Ishikawa (cell line): ENCODE results near the gene HOXB9.

Experiments
- CEBPB ChIP-seq: IDR thresholded peaks from 2 replicates; pipeline ENCODE4 v1.6.1; 2012
- CREB1 ChIP-seq: IDR thresholded peaks from 2 replicates; pipeline ENCODE4 v1.6.1; 2012; ENCODE audit warnings: low read depth
- EGR1 ChIP-seq: IDR thresholded peaks from 2 replicates; pipeline ENCODE4 v1.6.1; 2012
- FOXM1 ChIP-seq: IDR thresholded peaks from 2 replicates; pipeline ENCODE4 v1.6.1; 2012; ENCODE audit warnings: low read depth, borderline replicate concordance
- NFIC ChIP-seq: IDR thresholded peaks from 2 replicates; pipeline ENCODE4 v1.6.1; 2012
- RAD21 ChIP-seq: IDR thresholded peaks from 2 replicates; pipeline ENCODE4 v1.6.1; 2012; ENCODE audit warnings: low read depth
- TAF1 ChIP-seq: IDR thresholded peaks from 2 replicates; pipeline ENCODE4 v1.6.1; 2012; ENCODE audit warnings: low read depth, mild to moderate bottlenecking
- TCF12 ChIP-seq: IDR thresholded peaks from 2 replicates; pipeline ENCODE4 v1.6.1; 2012; ENCODE audit warnings: low read depth
- TEAD4 ChIP-seq: IDR thresholded peaks from 2 replicates; pipeline ENCODE4 v1.6.1; 2012
- YY1 ChIP-seq: IDR thresholded peaks from 2 replicates; pipeline ENCODE4 v1.6.1; 2012; ENCODE audit warnings: low read depth
- ZBTB7A ChIP-seq: IDR thresholded peaks from 2 replicates; pipeline ENCODE4 v1.6.1; 2012; ENCODE audit warnings: low read depth
- TF ChIP-seq, protein P1 (sequence below): IDR thresholded peaks from 2 replicates; pipeline ENCODE4 v1.6.1; 2012; ENCODE audit warnings: low read depth, mild to moderate bottlenecking
- TF ChIP-seq, protein P2 (sequence below): IDR thresholded peaks from 2 replicates; pipeline ENCODE4 v1.6.1; 2012

The HOXB9 gene

DNA sequence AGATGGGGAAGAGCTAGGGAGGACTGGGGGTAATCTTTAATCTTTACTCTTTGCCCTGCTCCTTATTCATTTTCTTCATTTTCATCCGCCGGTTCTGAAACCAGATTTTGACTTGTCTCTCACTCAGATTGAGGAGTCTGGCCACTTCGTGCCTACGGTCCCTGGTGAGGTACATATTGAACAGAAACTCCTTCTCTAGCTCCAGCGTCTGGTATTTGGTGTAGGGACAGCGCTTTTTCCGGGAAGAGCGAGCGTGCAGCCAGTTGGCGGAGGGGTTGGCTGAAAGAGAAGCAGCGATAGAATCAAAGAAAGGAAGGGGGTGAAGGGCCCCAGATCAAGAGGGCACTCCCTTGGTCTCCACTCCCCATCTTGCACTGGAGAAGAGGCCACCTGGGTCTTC, 3.3 kb downstream of the HOXB9 start:
- TF ChIP-seq EGR1 = no peak
- no peak for TF ChIP-seq TCF12
- no peak for TF ChIP-seq YY1
- no peak for TF ChIP-seq TAF1
- no peak for TF ChIP-seq RAD21
- TF ChIP-seq, protein P1, sequence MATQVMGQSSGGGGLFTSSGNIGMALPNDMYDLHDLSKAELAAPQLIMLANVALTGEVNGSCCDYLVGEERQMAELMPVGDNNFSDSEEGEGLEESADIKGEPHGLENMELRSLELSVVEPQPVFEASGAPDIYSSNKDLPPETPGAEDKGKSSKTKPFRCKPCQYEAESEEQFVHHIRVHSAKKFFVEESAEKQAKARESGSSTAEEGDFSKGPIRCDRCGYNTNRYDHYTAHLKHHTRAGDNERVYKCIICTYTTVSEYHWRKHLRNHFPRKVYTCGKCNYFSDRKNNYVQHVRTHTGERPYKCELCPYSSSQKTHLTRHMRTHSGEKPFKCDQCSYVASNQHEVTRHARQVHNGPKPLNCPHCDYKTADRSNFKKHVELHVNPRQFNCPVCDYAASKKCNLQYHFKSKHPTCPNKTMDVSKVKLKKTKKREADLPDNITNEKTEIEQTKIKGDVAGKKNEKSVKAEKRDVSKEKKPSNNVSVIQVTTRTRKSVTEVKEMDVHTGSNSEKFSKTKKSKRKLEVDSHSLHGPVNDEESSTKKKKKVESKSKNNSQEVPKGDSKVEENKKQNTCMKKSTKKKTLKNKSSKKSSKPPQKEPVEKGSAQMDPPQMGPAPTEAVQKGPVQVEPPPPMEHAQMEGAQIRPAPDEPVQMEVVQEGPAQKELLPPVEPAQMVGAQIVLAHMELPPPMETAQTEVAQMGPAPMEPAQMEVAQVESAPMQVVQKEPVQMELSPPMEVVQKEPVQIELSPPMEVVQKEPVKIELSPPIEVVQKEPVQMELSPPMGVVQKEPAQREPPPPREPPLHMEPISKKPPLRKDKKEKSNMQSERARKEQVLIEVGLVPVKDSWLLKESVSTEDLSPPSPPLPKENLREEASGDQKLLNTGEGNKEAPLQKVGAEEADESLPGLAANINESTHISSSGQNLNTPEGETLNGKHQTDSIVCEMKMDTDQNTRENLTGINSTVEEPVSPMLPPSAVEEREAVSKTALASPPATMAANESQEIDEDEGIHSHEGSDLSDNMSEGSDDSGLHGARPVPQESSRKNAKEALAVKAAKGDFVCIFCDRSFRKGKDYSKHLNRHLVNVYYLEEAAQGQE = no peak
- TF ChIP-seq NFIC = no peak
- no peak for TF ChIP-seq CREB1

DNA sequence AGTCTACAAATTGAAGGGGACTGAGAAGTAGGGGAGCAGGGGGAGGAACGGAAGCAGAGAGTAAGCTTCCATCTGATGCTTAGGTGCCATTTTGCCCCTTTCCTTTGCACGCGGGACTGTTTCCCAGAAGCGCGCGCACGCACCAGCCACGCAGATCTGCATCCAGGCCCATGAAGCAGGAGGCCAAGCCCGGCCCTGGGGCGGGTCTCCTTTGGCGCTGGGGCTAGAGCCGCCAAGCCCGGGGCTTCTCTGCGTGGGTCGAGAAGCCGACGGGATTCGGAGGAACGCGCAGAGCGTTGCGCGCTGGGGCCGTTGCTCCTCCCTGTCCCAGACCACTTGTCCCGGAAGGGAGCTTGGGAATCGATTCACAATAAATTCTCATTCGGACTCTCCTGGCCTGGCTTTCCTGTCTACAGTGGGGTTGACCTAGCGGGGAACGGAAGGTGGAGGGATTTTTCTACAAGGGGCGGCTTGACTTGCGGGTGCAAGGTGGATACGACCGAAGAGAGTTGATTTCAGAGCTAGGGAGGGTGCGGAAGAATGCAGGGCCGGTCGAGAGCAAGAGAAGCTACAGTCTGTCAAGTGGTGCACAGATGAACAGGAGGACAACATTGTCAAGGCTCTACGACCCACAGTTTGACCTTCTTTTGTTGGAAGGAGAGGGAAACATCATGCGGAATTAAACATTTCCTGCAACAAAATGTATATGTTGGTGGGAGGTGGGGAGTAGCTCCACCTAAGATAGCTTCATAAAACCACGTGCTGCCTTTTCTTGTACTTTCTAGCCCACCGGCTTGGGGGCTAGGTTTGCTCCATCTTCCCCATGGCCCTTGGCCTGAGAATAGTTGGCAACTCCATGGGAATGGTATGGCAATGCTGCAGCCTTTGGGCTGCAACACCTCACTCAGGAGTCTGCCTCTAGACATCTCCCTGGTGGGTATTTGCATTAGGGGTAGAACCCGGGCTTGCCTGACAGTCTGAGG, 4.5 kb downstream of the HOXB9 start:
- TF ChIP-seq TEAD4 (no peak), TAF1 (no peak), EGR1 (no peak)

DNA sequence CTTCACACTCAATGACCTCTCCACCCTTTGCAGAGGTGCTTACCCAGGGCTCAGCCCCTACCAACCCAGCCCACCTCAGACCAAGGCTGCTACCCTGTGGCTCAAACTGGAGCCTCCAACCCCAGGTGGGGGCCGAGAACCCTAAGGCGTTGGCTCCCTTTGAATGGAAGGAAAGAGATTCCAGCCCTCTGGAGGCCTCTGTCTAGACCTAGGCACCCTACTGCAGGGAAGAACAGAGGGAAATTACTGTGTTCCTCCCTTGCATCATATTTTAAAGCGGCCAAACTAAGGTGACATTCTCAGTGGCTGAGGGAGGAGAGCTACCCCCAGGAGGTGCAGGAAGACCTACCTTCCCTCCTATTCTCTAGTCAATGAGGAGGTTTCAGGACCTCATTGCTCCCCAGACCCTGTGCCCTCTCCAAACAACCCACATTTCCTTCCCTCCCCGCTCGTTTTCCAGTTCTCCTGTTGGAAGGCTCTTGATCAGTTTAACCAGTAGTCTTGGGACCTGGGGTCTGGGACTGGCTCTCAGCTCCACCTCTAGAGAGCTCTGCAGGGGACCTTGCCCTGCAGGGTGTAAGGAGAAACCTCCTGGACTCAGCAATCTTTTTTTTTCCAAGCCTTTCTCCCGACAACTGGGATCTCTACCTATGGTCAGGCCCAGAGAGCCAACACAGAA, 5.6 kb downstream of the HOXB9 start:
- TF ChIP-seq ZBTB7A (no peak), NFIC (no peak), CEBPB (no peak), TCF12 (no peak), FOXM1 (no peak), RAD21 (no peak), CREB1 (no peak)
- TF ChIP-seq, protein P2, sequence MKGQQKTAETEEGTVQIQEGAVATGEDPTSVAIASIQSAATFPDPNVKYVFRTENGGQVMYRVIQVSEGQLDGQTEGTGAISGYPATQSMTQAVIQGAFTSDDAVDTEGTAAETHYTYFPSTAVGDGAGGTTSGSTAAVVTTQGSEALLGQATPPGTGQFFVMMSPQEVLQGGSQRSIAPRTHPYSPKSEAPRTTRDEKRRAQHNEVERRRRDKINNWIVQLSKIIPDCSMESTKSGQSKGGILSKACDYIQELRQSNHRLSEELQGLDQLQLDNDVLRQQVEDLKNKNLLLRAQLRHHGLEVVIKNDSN = no peak
- TF ChIP-seq, protein P1 = no peak

DNA sequence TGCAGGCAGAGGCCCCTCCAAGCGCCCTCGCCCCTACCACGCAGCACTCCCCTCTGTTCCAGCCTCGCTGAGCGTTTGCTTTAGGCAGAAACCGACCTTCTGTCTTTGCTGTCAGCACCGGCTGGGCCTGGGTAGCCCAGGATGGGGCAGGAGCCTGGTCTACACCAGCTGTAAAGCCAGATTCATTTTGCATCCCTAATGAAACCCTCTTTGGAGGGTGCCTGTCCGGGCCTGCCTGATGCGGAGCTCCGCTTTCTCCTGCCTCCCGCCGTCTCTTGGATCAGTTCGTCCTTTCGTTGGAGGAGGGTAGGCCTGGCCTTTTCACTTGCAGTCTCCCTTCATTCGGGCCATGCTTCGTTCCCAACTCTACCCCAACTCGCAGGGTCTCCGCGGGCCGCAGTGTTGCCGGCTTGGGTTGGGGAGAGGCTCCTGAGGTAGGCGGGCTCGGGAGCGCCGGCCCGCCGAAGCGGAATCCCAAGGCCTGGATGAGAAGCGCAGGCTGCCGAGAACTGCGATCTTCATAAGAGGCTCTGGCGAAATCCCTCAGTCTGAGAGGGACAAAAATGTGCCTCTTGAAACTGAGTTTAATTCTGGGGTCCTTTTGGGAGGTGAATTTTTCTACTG, 6.2 kb downstream of the HOXB9 start:
- TF ChIP-seq TAF1 (no peak), ZBTB7A (no peak), TCF12 (no peak)
- TF ChIP-seq, protein P1 = no peak

DNA sequence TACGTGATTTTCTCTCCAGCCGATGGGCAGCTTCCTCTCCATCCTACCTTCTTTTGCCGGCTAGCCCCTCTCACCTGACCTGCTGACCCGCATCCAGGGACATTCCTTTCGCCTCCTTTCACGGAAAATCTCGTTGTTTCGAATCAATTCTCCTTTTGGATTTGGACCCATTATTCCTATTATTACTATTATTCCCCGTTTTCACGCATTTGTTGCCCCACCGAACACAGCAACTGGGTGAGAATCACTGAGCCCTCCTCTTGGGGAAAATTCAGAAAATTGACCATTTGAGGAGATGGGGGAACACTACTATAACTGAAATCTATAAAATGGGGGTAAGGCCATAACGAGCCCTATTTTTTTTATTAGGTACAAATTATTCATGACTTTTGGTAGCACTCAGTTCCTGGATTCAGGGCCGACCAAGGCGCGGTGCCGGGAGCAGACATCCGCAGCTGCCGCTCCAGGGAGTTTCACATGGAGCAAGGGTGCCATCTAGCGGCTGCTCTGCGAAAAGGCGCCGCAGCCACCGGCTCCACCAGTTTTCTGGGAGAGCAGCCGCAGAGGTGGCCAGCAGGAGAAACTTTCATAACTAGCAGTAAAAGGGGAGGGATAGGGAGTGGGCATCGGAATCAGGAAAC, 7.8 kb downstream of the HOXB9 start:
- peak; percentile 92 for TF ChIP-seq RAD21
- TF ChIP-seq, protein P2 = no peak
- TF ChIP-seq CEBPB = no peak
